Smooth muscle cell of the pulmonary artery (primary cell): ENCODE measurements around the gene CGA. TPM values are rescaled to one million over a fixed set of nuclear protein-coding genes. Genes with fewer than 3 reads are reported as not detected.

Experiments
- total RNA-seq: library from RNA; depleted of rRNA; stranded (reverse); fragments of >200 nt; gene quantifications from 2 replicates; pipeline ENCODE4 v1.2.3, GENCODE V29; 2014

The CGA gene
- total RNA-seq, result not detected in 2 replicates

GRCh38 chr6:87095087-87095509 lies at the start of gene CGA:
Gene CGA, minus strand, starts transcription at chr6:87095106. Its CDS starts 6,906 bp downstream, at chr6:87088200.

Other genes with a start within 250 kb of the CGA start
- 0.03 TPM in 1 of 2 replicates, not detected in the other for gene HTR1E, start 157.6 kb downstream of the CGA start, total RNA-seq
- 31.1 and 36.6 TPM in 2 replicates for gene ZNF292, start 60.5 kb upstream of the CGA start, total RNA-seq
- gene SMIM8, start 227.5 kb upstream of the CGA start, total RNA-seq, result 3.2 and 5.3 TPM in 2 replicates
- gene GJB7, start 234.2 kb upstream of the CGA start, total RNA-seq, result not detected in 2 replicates
- 1.2 and 1.7 TPM in 2 replicates for gene C6orf163, start 249.7 kb upstream of the CGA start, total RNA-seq